Muscle of arm (tissue), 12 donors: ENCODE results near the gene SHPK. TPM values are rescaled to one million over a fixed set of nuclear protein-coding genes. Genes with fewer than 3 reads are reported as not detected.

Source experiments
- polyA plus RNA-seq, 12 donors: library from polyadenylated mRNA; unstranded; fragments of 120-200 nt; gene quantifications; one replicate each; pipeline ENCODE4 v1.2.1, GENCODE V29; 2013; ENCODE audit not compliant: insufficient read length in 12 of 12

The SHPK gene
- polyA plus RNA-seq, 12 donors, result 5.6 to 12.0 (median 6.7) TPM; not detected in 1

Other genes with a start within 250 kb of the SHPK start
- 1 to 10 TPM in 2 of 12 donors, under 1 TPM in 6, not detected in 4; 0.11 to 2.0 (median 0.36) TPM for gene OR3A2, start 249.9 kb downstream of the SHPK start, polyA plus RNA-seq
- gene OR1E1, start 237.8 kb downstream of the SHPK start, polyA plus RNA-seq, result under 1 TPM in 3 of 12 donors, not detected in 9; 0.13 to 0.15 (median 0.15) TPM
- gene OR3A3, start 224.9 kb downstream of the SHPK start, polyA plus RNA-seq, result under 1 TPM in 3 of 12 donors, not detected in 9; 0.12 to 0.18 (median 0.13) TPM
- not detected for gene OR1E2, start 202.4 kb downstream of the SHPK start, polyA plus RNA-seq
- 1 to 10 TPM in 1 of 12 donors, under 1 TPM in 7, not detected in 4; 0.13 to 1.9 (median 0.60) TPM for gene SPATA22, start 164.4 kb downstream of the SHPK start, polyA plus RNA-seq
- gene ASPA, start 160.3 kb downstream of the SHPK start, polyA plus RNA-seq, result 1 to 10 TPM in 11 of 12 donors, not detected in 1; 1.6 to 7.9 (median 4.4) TPM
- 1 to 10 TPM in 9 of 12 donors, under 1 TPM in 2, not detected in 1; 0.92 to 5.7 (median 1.6) TPM for gene TRPV3, start 78.4 kb downstream of the SHPK start, polyA plus RNA-seq
- 1 to 10 TPM in 11 of 12 donors, not detected in 1; 3.9 to 7.8 (median 5.3) TPM for gene TRPV1, start 26.8 kb downstream of the SHPK start, polyA plus RNA-seq
- gene CTNS, start 510 bp upstream of the SHPK start, polyA plus RNA-seq, result 10 to 100 TPM in 2 of 12 donors, 1 to 10 TPM in 9, not detected in 1; 6.9 to 15.0 (median 8.8) TPM
- 10 to 100 TPM in 11 of 12 donors, not detected in 1; 33.5 to 68.4 (median 50.9) TPM for gene TAX1BP3, start 32.3 kb upstream of the SHPK start, polyA plus RNA-seq
- 10 to 100 TPM in 11 of 12 donors, not detected in 1; 25.5 to 93.0 (median 30.8) TPM for gene EMC6, start 32.6 kb upstream of the SHPK start, polyA plus RNA-seq
- gene P2RX5, start 59.9 kb upstream of the SHPK start, polyA plus RNA-seq, result 10 to 100 TPM in 11 of 12 donors, not detected in 1; 11.5 to 51.0 (median 26.8) TPM
- 1 to 10 TPM in 11 of 12 donors, not detected in 1; 3.7 to 8.4 (median 5.9) TPM for gene HASPIN, start 87.7 kb upstream of the SHPK start, polyA plus RNA-seq
- gene ITGAE, start 164.9 kb upstream of the SHPK start, polyA plus RNA-seq, result 10 to 100 TPM in 11 of 12 donors, not detected in 1; 14.2 to 38.6 (median 31.7) TPM
- 10 to 100 TPM in 11 of 12 donors, not detected in 1; 41.3 to 88.1 (median 62.2) TPM for gene NCBP3, start 210.0 kb upstream of the SHPK start, polyA plus RNA-seq